ENCODE data around the gene ESAM.
A peak's percentile ranks its signal among the peaks of the same experiment; 100 is the strongest.

The ESAM gene

DNA sequence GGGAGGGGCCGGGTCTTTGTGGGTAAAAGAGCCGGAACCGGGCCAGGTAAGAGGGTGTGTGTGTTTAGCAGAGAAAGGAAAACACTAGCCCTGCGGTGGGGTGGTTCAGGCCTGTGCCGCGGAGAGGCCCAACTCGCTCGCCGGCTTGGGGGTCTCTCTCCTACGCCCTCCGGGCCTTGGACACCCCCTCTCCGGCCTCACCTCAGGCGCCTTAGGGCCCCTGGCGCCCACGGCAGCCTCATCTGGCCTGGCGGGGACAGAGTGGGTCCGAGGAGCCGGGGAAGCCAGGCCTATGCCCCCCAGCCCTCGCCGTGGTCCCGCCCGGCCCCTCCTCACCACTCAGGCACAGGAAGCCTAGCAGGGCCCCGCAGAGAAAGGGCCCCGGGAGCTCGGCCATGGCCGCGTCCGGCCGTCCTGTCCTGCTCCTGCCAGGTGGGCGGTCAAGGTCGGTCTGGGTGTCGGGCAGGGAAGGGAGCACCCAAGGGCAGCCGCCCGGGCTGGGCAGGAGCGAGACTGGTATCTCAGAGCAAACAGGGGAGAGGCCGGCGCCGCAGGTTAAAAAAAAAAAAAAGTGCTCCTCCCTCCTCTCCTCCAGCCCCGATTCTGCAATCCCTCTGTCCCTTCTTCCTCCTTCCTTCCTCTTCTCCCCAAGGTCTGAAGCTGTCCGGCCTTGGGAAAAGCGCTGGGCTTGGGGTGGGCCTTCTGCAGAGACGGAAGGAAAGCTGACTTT lies 10.2 kb downstream of the ESAM start, which contains the start of gene VSIG2:
VSIG2 (minus strand) TSS at position 515 of the 730 bp plus-strand sequence; CDS start at position 397, 118 bp downstream.
- DNase-seq (ENCODE audit: low spot score) = no peak

DNA sequence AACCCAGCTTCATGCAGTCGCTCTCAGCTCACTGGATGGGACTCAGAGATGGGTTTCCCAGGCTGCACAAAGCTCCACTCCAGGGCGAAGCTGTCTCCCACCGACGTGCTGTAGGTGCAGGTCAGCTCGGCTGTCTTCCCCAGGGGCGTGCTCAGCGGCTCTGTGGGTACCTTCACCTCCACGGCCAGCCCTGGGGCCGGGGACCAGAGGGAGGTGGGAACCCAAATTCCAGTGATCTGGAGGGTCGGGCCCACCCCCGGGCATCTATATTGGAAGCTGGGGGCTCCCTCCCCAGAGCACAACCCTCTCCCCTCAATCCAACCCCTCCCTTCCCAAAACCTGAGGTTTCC lies 10.7 kb downstream of the ESAM start:
- DNase-seq (ENCODE audit: low spot score) = no peak

- no peak for DNase-seq (ENCODE audit: low spot score)
These were observed 12.2 kb downstream of the ESAM start for GRCh38 chr11:124749912-124750311.

GRCh38 chr11:124748481-124749343 lies 13.4 kb downstream of the ESAM start:
- no peak for DNase-seq (ENCODE audit: low spot score)

- DNase-seq (ENCODE audit: low spot score) = no peak
These were observed 14.0 kb downstream of the ESAM start for GRCh38 chr11:124748100-124748418.

- DNase-seq (ENCODE audit: low spot score) = no peak
These were observed 14.5 kb downstream of the ESAM start for GRCh38 chr11:124747406-124748099.

- DNase-seq (ENCODE audit: low spot score) = peak; percentile 79
These were observed 15.4 kb downstream of the ESAM start for GRCh38 chr11:124746621-124747243.

- DNase-seq (ENCODE audit: low spot score) = peak; percentile 56
These were observed 16.1 kb downstream of the ESAM start for GRCh38 chr11:124745835-124746620.

DNA sequence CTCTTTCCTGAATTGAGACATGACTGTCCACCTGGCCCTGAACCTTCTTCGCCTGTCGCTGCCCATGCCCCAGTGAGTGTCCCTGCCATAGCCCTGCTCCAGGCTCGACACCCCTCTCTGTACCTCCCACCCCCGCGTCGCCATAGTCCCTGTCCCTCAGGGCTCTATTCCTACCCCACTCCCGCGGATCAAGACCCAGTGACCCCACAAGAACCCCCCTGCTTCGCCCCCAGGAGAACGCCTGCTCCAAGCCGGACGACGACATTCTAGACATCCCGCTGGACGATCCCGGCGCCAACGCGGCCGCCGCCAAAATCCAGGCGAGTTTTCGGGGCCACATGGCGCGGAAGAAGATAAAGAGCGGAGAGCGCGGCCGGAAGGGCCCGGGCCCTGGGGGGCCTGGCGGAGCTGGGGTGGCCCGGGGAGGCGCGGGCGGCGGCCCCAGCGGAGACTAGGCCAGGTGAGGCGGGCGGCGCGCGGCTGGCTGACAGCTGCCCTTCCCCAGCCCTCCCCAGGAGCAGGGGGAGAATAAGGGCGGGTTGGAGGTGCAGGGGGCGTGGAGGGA lies 16.7 kb downstream of the ESAM start:
- DNase-seq (ENCODE audit: low spot score) = no peak

DNA sequence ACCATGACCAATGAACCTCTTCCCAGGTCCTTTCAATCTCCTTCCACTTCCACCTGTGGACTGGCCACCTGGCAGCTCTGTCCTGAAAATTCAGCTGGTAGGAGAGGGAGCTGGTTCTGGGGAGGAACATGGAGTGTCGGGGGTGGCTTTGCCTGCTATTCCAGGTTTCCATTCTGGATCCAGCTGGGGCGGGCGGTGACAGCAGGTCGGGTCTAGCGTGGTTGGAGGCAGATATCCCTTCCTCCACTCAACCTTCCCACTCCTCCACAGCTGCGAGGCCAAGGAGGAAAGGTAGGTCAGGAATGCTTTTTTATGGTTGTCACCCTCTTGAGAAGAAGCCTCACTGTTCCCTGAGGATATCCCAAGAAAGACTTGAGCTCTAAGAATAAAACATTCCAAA lies 19.0 kb downstream of the ESAM start:
- no peak for DNase-seq (ENCODE audit: low spot score)

- no peak for DNase-seq (ENCODE audit: low spot score)
These were observed 19.5 kb downstream of the ESAM start for GRCh38 chr11:124742555-124742954.

GRCh38 chr11:124740277-124740882 lies 21.7 kb downstream of the ESAM start:
- DNase-seq (ENCODE audit: low spot score) = peak; percentile 66

GRCh38 chr11:124739479-124740276 lies 22.4 kb downstream of the ESAM start, which contains the start of gene NRGN:
NRGN (plus strand) TSS chr11:124739942; CDS start chr11:124740085, 143 bp downstream.
- DNase-seq (ENCODE audit: low spot score) = peak; percentile 97

DNA sequence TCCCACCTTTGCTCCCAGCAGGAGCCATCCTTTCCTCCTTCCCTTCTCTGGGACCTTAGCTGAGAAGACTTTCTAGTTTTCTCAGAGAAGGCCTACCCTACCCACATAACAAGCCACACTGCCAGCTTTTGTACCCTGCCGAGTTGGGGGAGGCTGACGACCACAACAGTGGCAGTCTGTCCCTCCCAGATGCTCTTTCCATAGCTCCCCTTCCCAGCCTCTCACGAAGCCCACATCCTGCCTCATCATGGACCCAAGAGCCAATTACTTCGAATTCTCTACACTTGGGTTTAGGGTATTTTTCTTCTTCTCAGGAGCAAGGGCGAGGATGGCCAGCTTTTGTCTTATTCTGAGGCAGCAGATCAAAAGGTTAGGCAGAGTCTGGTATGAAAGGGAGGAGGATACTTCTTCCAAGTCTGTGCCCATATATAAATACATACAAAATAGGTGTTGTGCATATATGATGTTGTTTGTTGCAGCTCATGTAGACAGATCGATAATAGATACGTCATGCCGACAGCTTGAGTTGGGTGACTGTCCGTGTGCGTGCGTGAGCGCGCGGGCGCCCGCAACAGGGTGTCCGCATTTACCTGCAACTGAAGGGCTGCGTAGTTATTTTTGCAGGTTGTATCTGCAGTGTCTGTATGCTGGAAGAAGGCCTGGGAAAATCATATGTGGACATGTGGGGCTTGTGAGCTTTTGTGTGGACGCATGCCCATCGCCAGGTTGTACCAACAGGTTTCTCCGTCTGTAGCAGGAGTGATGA lies 23.2 kb downstream of the ESAM start:
- no peak for DNase-seq (ENCODE audit: low spot score)

- DNase-seq (ENCODE audit: low spot score) = no peak
These were observed 24.3 kb downstream of the ESAM start for GRCh38 chr11:124737638-124738305.

DNA sequence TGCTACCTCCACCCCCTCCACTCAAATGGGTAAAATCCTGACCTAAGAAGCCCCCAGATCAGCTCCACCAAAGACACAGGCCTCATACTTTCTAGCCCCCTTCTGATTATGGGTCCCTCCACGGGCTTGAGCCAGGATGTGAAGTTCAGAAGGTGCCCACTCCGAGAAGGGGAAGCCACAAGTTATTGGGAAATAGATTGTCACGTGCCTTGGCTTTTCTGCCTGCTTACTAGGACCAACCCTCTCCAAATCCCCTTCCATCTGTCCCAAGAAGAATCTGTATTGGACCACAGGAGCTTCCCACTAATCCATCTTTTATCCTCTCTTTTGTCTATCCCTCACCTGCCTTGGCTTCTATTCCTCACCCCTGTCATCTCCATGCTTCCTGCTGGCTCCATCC lies 25.4 kb downstream of the ESAM start:
- DNase-seq (ENCODE audit: low spot score) = no peak

- DNase-seq (ENCODE audit: low spot score) = no peak
These were observed 29.9 kb downstream of the ESAM start for GRCh38 chr11:124732230-124732629.

DNA sequence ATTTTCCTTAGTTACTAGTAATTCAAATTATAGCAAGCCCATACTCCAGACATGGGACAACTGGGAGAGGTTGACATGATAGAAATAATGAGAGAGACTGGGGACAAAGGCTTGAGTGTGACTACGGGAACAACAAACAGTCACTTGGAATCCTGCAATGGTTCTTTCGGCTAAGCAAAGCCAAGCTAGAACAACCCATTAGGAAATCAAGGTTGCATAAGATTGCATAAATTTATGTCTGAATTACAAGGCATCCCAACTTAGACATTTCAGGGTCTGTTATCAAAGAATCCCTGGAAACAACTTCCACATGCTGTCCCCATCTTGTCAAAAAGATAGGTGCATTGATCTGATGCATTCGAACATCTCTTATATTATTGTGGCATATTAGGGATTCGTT lies 32.5 kb downstream of the ESAM start:
- DNase-seq (ENCODE audit: low spot score) = no peak

DNA sequence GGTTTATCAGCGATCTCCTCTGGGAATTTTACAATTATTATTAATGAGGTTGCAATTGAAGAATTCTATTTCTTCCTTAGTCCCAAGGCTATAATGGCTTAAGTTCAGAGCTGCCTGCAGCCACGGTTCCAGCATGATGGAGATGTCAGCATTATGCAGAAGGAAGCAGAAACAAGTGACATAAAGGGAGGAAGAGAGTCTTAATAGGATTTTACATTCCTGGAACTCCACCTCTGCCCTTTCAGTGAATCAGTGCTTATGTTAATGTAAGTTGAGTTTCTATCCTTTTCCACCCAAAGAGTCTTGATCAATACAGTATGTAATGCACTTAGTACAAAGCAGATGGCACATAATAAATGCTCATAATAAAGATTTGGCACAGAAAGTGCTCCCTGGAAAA lies 34.0 kb downstream of the ESAM start:
- no peak for DNase-seq (ENCODE audit: low spot score)

All from D341Med (cell line).